Cardiac muscle cell (in vitro differentiated cells and primary cell): Measurements from ENCODE around the gene MGARP. TPM values are rescaled to one million over a fixed set of nuclear protein-coding genes. Genes with fewer than 3 reads are reported as not detected.

Experiments
- DNase-seq, 2 donors: peaks; one replicate each; pipeline versions ENCODE4 v3.0.0 to v3.0.0-alpha.2; 2010 to 2017; ENCODE audit warnings: low read depth in 1 of 2, low spot score in 1 of 2
- H3K27ac ChIP-seq: fragments of 200-600 bp; sonication (generic); 2 replicates; pipeline ENCODE4 v1.5.1; 2016
- H3K27me3 ChIP-seq: fragments of 200-600 bp; sonication (generic); 2 replicates; pipeline ENCODE4 v1.6.0; 2016; ENCODE audit warnings: control low read depth
- H3K36me3 ChIP-seq: fragments of 200-600 bp; sonication (generic); 2 replicates; pipeline ENCODE4 v1.5.1; 2016; ENCODE audit warnings: control low read depth
- H3K4me1 ChIP-seq: fragments of 200-600 bp; sonication (generic); 2 replicates; pipeline ENCODE4 v1.8.1; 2017; ENCODE audit warnings: low read depth, mild to moderate bottlenecking, mixed run types
- H3K4me3 ChIP-seq: fragments of 200-600 bp; sonication (generic); 2 replicates; pipeline ENCODE4 v1.5.1; 2016; ENCODE audit warnings: mild to moderate bottlenecking
- H3K9me3 ChIP-seq: fragments of 200-600 bp; sonication (generic); 2 replicates; pipeline ENCODE4 v1.5.1; 2017; ENCODE audit warnings: low read depth, mild to moderate bottlenecking, control low read depth
- polyA plus RNA-seq: library from polyadenylated mRNA; unstranded; fragments of >200 nt; fragmentation: Nextera tagmentation; extraction: Ambion mirVana; gene quantifications from 2 replicates; pipeline ENCODE4 v1.2.1, GENCODE V29; 2016
- total RNA-seq: library from RNA; depleted of rRNA; stranded (reverse); fragments of >200 nt; gene quantifications from 2 replicates; pipeline ENCODE4 v1.2.3, GENCODE V29; 2016
- TF ChIP-seq, protein P1 (sequence below): IDR thresholded peaks from 2 replicates; pipeline ENCODE4 v1.5.1; 2012; ENCODE audit warnings: low read depth, mild to moderate bottlenecking, low read length

The MGARP gene
- total and polyA plus RNA-seq, 2 experiments from 2014 or later = 3.0 to 4.4 TPM

DNA sequence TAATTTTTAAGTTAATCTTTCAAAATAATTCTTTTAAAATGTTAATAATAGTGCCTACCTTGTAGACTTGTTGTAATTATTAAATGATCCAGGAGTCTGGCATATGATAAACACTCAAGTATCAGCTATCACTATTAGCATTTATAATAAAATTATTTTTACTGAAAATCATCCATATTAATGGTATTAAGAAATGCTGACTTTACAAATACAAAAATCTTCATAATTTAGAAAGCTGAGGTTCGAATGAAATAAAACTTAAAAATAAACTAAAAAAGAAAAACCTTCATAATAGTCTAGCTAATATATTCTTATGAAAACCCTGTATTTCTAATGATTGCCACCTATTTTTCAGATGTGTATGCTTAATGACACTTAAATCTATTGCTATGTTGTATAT is 5.2 kb downstream of the MGARP start:
- Histone ChIP-seq H3K4me1 (no peaks in the 10 kb centered on the region), H3K36me3 (no peaks in the 10 kb centered on the region), H3K27me3 (peaks cover 44% of the 10 kb centered on the region), H3K27ac (no peak overlapping the region), H3K4me3 (no peak overlapping the region), H3K9me3 (no peaks in the 10 kb centered on the region)
- TF ChIP-seq, protein P1, sequence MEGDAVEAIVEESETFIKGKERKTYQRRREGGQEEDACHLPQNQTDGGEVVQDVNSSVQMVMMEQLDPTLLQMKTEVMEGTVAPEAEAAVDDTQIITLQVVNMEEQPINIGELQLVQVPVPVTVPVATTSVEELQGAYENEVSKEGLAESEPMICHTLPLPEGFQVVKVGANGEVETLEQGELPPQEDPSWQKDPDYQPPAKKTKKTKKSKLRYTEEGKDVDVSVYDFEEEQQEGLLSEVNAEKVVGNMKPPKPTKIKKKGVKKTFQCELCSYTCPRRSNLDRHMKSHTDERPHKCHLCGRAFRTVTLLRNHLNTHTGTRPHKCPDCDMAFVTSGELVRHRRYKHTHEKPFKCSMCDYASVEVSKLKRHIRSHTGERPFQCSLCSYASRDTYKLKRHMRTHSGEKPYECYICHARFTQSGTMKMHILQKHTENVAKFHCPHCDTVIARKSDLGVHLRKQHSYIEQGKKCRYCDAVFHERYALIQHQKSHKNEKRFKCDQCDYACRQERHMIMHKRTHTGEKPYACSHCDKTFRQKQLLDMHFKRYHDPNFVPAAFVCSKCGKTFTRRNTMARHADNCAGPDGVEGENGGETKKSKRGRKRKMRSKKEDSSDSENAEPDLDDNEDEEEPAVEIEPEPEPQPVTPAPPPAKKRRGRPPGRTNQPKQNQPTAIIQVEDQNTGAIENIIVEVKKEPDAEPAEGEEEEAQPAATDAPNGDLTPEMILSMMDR = no peak
- no peak for DNase-seq

- no peak overlapping the region for H3K27ac ChIP-seq
- no peaks in the 10 kb centered on the region for H3K4me1 ChIP-seq
- H3K9me3 ChIP-seq = no peaks in the 10 kb centered on the region
- peaks cover 34% of the 10 kb centered on the region for H3K27me3 ChIP-seq
- no peaks in the 10 kb centered on the region for H3K36me3 ChIP-seq
- TF ChIP-seq, protein P1 = no peak
- DNase-seq = no peak
- no peak overlapping the region for H3K4me3 ChIP-seq
These were observed 6.2 kb downstream of the MGARP start for GRCh38 chr4:139273835-139274234.

- Histone ChIP-seq H3K27me3 (no peaks in the 10 kb centered on the region), H3K4me3 (no peak overlapping the region), H3K4me1 (no peaks in the 10 kb centered on the region), H3K36me3 (no peaks in the 10 kb centered on the region), H3K9me3 (no peaks in the 10 kb centered on the region), H3K27ac (no peak overlapping the region)
- no peak for DNase-seq
- TF ChIP-seq, protein P1 = no peak
These were observed 12.7 kb downstream of the MGARP start for GRCh38 chr4:139267301-139267700.

DNA sequence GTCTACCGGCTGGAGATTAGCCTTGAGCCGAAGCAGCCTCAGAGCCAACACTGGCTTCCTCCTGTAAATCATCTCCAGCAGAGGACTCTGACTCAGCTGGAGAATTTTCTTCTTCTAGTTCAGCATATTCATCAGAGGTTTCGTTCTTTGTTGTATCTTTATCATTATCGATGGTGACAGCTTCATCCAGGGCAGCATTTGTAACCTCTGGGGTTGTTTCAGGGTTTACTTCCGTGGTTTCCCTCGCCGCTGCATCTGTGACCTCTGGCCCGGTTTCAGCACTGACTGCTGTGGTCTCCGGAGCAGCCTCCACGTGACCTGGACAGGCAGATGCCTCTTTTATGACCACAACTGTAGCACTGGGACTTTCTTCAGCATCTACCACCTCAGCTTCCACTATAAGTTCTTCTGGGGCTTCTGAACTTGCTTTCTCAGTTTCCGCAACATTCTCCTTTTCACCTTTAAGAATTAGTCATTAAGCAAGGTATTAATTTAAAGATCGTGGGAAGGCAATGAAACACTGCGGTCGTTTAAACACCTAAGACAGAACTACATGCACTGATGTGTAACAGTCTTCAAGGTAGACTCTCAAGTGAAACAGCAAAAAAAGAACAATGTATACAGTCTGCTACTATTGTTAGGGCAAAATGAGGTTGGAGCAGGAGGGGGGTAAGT is 13.3 kb downstream of the MGARP start:
- H3K9me3 ChIP-seq = no peaks in the 10 kb centered on the region
- no peaks in the 10 kb centered on the region for H3K36me3 ChIP-seq
- H3K27me3 ChIP-seq = no peaks in the 10 kb centered on the region
- no peak overlapping the region for H3K27ac ChIP-seq
- no peaks in the 10 kb centered on the region for H3K4me1 ChIP-seq
- TF ChIP-seq, protein P1 = no peak
- peak; percentile 62 to 71 for DNase-seq
- no peak overlapping the region for H3K4me3 ChIP-seq

DNA sequence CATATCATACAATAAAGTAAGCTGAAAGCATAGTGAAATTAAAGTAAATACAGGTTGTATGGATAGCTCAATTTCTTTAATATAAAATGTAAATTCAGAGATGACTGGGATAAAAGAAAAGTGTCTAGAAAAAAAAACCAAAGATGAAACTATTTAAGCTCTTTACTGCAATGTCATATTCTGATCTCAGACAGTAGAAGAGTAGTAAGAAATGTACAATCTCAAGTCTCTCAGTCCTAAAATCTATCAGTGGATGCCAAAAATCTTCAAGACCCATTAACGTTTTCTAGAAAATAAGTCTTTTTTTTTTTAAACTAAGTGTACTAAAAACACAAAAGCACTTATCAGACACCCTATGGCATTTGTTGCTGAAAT is 13.8 kb downstream of the MGARP start:
- Histone ChIP-seq H3K4me3 (no peak overlapping the region), H3K9me3 (no peaks in the 10 kb centered on the region), H3K36me3 (no peaks in the 10 kb centered on the region), H3K27me3 (no peaks in the 10 kb centered on the region), H3K4me1 (no peaks in the 10 kb centered on the region), H3K27ac (no peak overlapping the region)
- TF ChIP-seq, protein P1 = no peak
- no peak for DNase-seq
